LHCN-M2 (cell line): Measurements from ENCODE around the gene DRAM1. TPM values are rescaled to one million over a fixed set of nuclear protein-coding genes. Genes with fewer than 3 reads are reported as not detected.

ENCODE experiments used
- DNase-seq: peaks from one replicate; pipeline ENCODE4 v3.0.0-alpha.2; 2012; ENCODE audit warnings: low read depth
- total RNA-seq: library from RNA; depleted of rRNA; stranded (reverse); fragments of >200 nt; gene quantifications from 2 replicates; pipeline ENCODE4 v1.2.3, GENCODE V29; 2014; rRNA removed

The DRAM1 gene
- total RNA-seq, 1 experiment from 2014 or later, result 7.7 TPM

GRCh38 chr12:101941306-101942249 is 64.2 kb downstream of the DRAM1 start:
- no peak for DNase-seq

GRCh38 chr12:101942250-101942605 is 64.8 kb downstream of the DRAM1 start:
- DNase-seq, result no peak

GRCh38 chr12:101945369-101946232 is 68.2 kb downstream of the DRAM1 start:
- no peak for DNase-seq

DNA sequence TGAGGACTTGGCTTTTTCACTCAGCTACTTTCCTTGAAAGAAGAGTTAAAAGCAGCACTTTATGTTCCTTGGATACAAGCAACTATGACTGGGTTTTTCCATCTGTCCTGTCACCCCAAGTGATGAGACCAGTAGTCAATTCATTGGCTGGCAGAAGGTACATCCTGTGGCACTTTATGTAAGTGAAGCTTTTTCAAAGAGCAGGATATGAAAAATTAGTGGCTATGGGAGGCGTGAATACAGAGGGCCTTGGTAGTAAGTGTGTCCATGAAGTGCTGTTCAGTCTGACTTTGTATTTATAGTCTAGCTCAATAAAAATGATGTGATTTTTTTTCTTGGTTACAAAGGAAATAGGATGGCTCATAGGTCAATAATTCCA is 68.8 kb downstream of the DRAM1 start:
- no peak for DNase-seq

DNA sequence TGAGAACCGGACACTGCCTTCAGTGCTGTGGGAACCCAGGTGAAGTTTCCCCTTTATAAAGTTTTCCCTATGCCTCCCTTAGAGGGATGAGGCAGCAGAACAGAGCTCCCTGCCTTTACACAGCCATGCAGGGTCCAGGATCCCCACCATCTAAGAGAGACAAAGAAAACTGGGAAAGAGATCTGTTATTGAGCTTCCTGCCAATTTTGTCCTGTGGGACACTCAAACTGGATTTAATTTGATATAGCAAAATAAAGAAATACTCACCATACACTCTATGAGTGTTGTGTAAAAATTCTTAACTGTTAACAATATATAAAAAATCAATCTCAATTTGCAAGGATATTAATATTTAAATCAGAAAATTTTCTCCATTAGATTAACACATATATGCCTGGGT is 69.9 kb downstream of the DRAM1 start:
- DNase-seq, result no peak

GRCh38 chr12:101948365-101948764 is 71.0 kb downstream of the DRAM1 start:
- no peak for DNase-seq

DNA sequence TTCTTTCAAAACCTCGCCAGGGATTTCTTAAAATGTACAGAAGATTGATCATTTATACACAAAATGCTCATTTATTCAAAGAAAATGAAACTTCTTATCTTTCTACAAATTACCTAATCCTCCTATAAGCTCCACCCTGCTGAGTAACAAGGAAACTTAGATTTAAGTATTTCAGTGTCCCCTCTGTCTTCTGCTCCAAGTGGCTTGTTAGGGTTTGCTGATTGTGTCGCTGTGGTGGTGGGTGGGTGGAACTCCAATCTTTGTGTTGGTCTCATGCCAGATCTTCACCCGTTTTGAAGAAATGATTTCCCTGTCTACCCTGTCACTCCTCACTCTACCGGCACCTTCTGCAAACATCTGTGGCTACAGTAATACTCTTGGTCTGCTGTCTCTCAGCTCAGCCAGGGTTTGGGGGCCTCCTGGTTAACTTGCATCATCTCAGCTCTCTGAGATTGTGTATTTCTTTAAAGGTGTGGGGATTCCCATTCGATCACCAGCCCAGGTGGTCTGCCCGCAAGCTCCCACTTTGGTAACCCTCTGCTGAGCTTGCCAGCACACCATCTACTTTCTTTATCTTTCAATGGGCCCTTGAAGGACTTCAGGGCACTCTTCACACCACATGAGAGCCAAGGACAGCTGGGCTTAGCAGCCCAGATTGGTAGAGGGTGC is 73.8 kb downstream of the DRAM1 start:
- DNase-seq, result no peak

DNA sequence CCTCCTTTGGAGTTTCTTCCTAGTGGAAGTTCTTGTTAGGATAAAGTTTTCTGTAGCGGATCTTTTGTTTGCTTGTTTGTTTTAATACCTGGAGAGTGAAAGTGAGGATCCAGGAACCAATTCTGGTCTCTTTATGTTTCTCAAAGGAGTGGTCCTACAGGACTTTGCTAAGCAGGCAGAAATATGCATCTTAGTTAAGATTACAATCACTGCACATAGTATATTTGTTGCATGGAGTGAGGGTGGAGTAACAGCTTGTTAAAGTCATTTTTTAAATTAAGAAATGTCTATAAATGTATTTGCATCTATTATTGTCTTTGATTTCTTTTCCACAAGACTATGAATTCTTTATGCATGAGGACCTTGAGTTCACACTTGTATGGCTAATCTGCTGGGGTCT is 76.7 kb downstream of the DRAM1 start:
- no peak for DNase-seq

- DNase-seq, result no peak
Observed at GRCh38 chr12:101954676-101955075, 77.3 kb downstream of the DRAM1 start.

DNA sequence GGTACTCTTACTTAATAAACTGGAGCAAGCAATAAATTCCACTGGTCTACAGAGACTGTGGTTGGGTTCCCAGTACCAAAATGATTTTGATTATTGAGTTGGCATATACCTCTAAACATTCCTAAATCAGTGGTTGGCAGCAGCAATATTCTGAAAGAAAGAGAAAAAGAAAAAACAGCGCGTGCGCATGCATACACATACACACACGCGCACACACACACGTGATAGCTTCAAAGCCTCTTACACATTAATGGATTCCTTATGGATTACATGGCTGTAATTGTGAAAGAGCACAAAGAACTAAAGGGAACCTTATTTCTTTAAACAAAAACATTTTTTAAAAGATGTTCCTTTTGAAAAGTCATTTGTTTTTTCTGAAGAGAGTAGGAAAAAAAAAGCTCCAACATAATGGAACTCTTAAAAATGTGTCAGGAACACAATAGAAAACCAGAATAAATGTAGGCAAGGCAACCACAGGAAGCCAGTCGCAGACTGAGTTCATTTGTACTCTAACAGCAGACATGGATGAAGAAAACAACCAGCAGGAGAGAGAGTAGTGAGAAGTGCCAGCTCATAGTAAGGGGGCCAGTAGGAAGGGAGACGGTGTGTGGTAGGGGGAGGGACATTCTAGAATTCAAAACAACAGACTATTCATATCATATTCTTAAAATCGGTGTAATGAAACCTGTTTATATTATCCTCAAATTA is 80.0 kb downstream of the DRAM1 start:
- DNase-seq, result no peak

DNA sequence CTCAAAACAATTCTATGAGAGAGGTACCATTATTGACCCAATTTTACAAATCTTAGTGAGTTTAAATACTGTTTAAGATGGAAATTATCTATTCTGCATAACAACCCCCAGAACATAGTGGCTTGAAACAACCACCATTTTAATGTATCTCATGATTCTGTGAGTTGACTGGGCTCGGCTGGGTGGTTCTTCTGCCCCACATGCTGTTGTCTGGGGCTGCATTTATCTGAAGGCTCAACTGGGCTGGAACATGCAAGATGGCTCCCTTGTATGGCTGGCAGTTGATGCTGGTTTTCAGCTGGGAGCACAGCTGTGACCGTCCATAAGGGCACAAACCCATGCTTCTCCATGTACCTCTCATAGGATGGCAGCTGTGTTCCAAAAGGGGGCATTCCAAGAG is 82.2 kb downstream of the DRAM1 start:
- no peak for DNase-seq

DNA sequence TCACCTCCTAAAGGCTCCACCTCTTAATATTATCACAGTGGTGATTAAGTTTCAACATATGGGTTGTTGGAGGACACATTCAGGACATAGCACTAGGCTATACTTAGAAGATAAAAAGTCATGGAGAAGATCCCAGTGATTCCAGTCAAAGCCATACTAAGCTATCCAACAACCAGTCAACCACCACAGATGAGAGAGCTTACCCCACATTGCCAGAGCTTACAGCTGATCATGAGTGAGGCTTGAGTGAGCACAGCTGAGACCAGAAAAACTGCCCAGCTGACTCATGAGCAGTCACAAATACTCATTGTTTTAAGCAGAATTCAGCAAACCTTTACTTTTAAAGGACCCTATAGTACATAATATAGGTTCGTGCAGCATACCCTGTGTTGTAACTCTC is 85.1 kb downstream of the DRAM1 start:
- peak; percentile 19 for DNase-seq

DNA sequence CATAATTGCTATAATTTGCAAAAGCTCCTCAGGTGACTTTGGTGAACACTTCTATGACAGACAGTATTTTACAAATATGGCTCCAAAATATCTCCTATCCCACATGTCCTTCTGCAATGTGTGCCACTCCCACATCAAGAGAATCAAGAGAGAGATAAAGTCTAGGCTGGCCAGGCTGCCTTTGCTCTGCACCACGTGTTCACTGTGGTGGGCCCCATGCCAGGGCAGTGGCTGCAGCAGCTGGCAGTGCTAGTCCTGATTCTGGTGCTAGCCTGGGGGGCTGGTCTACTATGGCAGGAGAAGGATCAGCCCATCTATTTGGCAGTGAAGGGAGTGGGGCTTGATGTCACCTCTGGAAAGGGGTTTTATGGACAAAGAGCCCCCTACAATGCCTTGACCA is 86.3 kb downstream of the DRAM1 start:
- peak; percentile 2 for DNase-seq

DNA sequence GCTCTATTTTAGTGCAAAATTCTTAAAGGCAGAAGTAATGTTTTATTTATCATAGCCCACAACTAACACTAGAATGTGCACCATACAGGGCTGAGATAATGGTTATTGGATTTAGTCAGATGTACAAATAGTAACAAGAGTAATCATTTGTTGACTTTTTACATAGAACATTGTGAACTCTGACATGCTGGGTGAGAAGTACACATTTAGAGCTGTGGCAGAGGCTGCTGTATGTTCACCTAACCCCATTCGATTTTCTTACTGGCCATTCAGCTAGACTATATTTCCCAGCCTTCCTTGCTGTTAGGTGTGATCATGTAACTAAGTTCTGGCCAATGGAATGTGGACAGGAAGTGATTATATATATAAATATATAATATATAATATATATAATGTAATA is 89.1 kb downstream of the DRAM1 start:
- DNase-seq, result no peak

- no peak for DNase-seq
Observed at GRCh38 chr12:101967506-101967905, 90.1 kb downstream of the DRAM1 start.

DNA sequence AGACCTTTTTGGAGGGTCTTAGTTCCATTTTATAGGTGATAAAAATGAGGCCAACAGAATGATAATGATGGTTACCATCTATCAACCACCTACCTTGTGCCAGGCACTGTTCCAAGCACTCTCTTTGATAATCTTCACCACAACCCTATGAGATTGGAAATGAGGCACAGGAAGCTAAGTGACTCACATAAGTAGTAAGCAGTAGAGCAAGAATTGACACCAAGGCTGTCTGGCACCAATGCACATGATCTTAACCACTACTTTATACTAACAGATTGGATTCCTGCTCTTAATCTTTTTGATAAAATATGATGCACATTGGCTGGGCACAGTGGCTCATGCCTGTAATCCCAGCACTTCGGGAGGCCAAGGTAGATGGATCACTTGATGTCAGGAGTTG is 91.4 kb downstream of the DRAM1 start:
- DNase-seq, result no peak

Other genes starting within 250 kb of the DRAM1 start
- gene CHPT1, start 179.9 kb upstream of the DRAM1 start, total RNA-seq, result 28.2 and 34.2 TPM in 2 replicates
- gene SYCP3, start 138.1 kb upstream of the DRAM1 start, total RNA-seq, result 0.34 TPM in 1 of 2 replicates, not detected in the other
- 16.5 and 18.0 TPM in 2 replicates for gene GNPTAB, start 46.6 kb upstream of the DRAM1 start, total RNA-seq
- 67.2 and 96.4 TPM in 2 replicates for gene WASHC3, start 184.4 kb downstream of the DRAM1 start, total RNA-seq
- 59.6 and 82.7 TPM in 2 replicates for gene NUP37, start 242.5 kb downstream of the DRAM1 start, total RNA-seq
- 30.1 and 31.7 TPM in 2 replicates for gene PARPBP, start 242.6 kb downstream of the DRAM1 start, total RNA-seq